H9 (cell line): ENCODE results near the gene USP3. TPM values are rescaled to one million over a fixed set of nuclear protein-coding genes. Genes with fewer than 3 reads are reported as not detected.
A peak's percentile ranks its signal among the peaks of the same experiment; 100 is the strongest.

ENCODE experiments used
- DNase-seq: peaks from one replicate; pipeline ENCODE4 v3.0.0-alpha.2; 2017
- H2AFZ ChIP-seq: one replicate; pipeline ENCODE4 v1.6.1; 2013; ENCODE audit warnings: mild to moderate bottlenecking, low read length, control low read depth, moderate library complexity
- H2AK5ac ChIP-seq: 2 replicates; pipeline ENCODE4 v1.6.1; 2013; ENCODE audit warnings: low read length, control low read depth, mixed read lengths; ENCODE audit not compliant: insufficient read length
- H2BK120ac ChIP-seq: one replicate; pipeline ENCODE4 v1.6.1; 2013; ENCODE audit warnings: low read depth, mild to moderate bottlenecking, low read length, control low read depth, inconsistent platforms; ENCODE audit not compliant: poor library complexity, severe bottlenecking
- H2BK12ac ChIP-seq: 2 replicates; pipeline ENCODE4 v1.6.1; 2013; ENCODE audit warnings: low read length, control low read depth, mixed read lengths, low read depth; ENCODE audit not compliant: insufficient read length
- H2BK15ac ChIP-seq: 2 replicates; pipeline ENCODE4 v1.6.1; 2013; ENCODE audit warnings: low read depth, low read length, control low read depth
- H2BK20ac ChIP-seq: one replicate; pipeline ENCODE4 v1.6.1; 2013; ENCODE audit warnings: low read depth, mild to moderate bottlenecking, low read length, control low read depth, inconsistent platforms; ENCODE audit not compliant: poor library complexity, severe bottlenecking
- H2BK5ac ChIP-seq: 2 replicates; pipeline ENCODE4 v1.6.1; 2013; ENCODE audit warnings: low read length, control low read depth, mixed read lengths; ENCODE audit not compliant: insufficient read length
- H3K14ac ChIP-seq: 2 replicates; pipeline ENCODE4 v1.6.1; 2013; ENCODE audit warnings: low read length, control low read depth; ENCODE audit not compliant: insufficient read depth
- H3K18ac ChIP-seq: 2 replicates; pipeline ENCODE4 v1.6.1; 2013; ENCODE audit warnings: low read depth, mild to moderate bottlenecking, mixed read lengths, low read length, control low read depth; ENCODE audit not compliant: insufficient read length
- H3K23ac ChIP-seq: 2 replicates; pipeline ENCODE4 v1.6.1; 2013; ENCODE audit warnings: low read length, control low read depth, mixed read lengths, low read depth; ENCODE audit not compliant: insufficient read length
- H3K23me2 ChIP-seq: 2 replicates; pipeline ENCODE4 v1.6.1; 2013; ENCODE audit warnings: low read depth, mild to moderate bottlenecking, mixed read lengths, low read length, control low read depth; ENCODE audit not compliant: insufficient read length, poor library complexity, severe bottlenecking
- H3K27ac ChIP-seq: 2 replicates; pipeline ENCODE4 v1.5.1; 2013; ENCODE audit warnings: low read length, control low read depth, mixed read lengths, low read depth; ENCODE audit not compliant: insufficient read length
- H3K27me3 ChIP-seq: 2 replicates; pipeline ENCODE4 v1.6.1; 2013; ENCODE audit warnings: low read length, control low read depth, inconsistent platforms; ENCODE audit not compliant: insufficient read depth
- H3K4ac ChIP-seq: 2 replicates; pipeline ENCODE4 v1.6.1; 2013; ENCODE audit warnings: low read depth, mild to moderate bottlenecking, control low read depth, inconsistent platforms, low read length, moderate library complexity
- H3K4me1 ChIP-seq: 2 replicates; pipeline ENCODE4 v1.6.1; 2013; ENCODE audit warnings: low read length, control low read depth, inconsistent platforms; ENCODE audit not compliant: insufficient read depth
- H3K4me2 ChIP-seq: 2 replicates; pipeline ENCODE4 v1.6.1; 2013; ENCODE audit warnings: low read length, control low read depth, mixed read lengths; ENCODE audit not compliant: insufficient read length, insufficient read depth
- H3K56ac ChIP-seq: 2 replicates; pipeline ENCODE4 v1.6.1; 2013; ENCODE audit warnings: low read depth, mild to moderate bottlenecking, mixed read lengths, low read length, control low read depth; ENCODE audit not compliant: insufficient read length
- H3K79me1 ChIP-seq: 2 replicates; pipeline ENCODE4 v1.6.1; 2013; ENCODE audit warnings: low read depth, mild to moderate bottlenecking, moderate library complexity, low read length, control low read depth, inconsistent platforms; ENCODE audit not compliant: insufficient read depth, poor library complexity, severe bottlenecking
- H3K79me2 ChIP-seq: 2 replicates; pipeline ENCODE4 v1.6.1; 2013; ENCODE audit warnings: low read length, control low read depth, inconsistent platforms; ENCODE audit not compliant: insufficient read depth
- H3K9ac ChIP-seq: 2 replicates; pipeline ENCODE4 v1.6.1; 2013; ENCODE audit warnings: low read length, control low read depth, mixed read lengths; ENCODE audit not compliant: insufficient read length; ENCODE audit errors: extremely low read depth
- H3K9me3 ChIP-seq: one replicate; pipeline ENCODE4 v1.6.1; 2013; ENCODE audit warnings: low read depth, low read length, inconsistent platforms; ENCODE audit not compliant: control insufficient read depth
- H3T11ph ChIP-seq: one replicate; pipeline ENCODE4 v1.6.1; 2013; ENCODE audit warnings: mild to moderate bottlenecking, low read length, control low read depth, inconsistent platforms
- H4K20me1 ChIP-seq: one replicate; pipeline ENCODE4 v1.6.1; 2013; ENCODE audit not compliant: control insufficient read depth, insufficient read length, insufficient read depth
- H4K5ac ChIP-seq: 2 replicates; pipeline ENCODE4 v1.6.1; 2013; ENCODE audit warnings: low read depth, mild to moderate bottlenecking, mixed read lengths, low read length, control low read depth; ENCODE audit not compliant: insufficient read length
- H4K8ac ChIP-seq: replicated peaks from 2 replicates; pipeline ENCODE4 v1.6.1; 2013; ENCODE audit warnings: low read length, control low read depth, mixed read lengths, low read depth; ENCODE audit not compliant: insufficient read length
- H4K91ac ChIP-seq: 2 replicates; pipeline ENCODE4 v1.6.1; 2013; ENCODE audit warnings: low read depth, mild to moderate bottlenecking, moderate library complexity, mixed read lengths, low read length, control low read depth; ENCODE audit not compliant: insufficient read length
- H3K27ac Mint-ChIP-seq, 3 experiments: 2 replicates in 2 of 3; 3 replicates in 1 of 3; pipeline ENCODE4 v1.8.0; 2020 to 2021; ENCODE audit warnings: mixed read lengths in 3 of 3, mild to moderate bottlenecking in 1 of 3, moderate library complexity in 1 of 3
- H3K27me3 Mint-ChIP-seq: 2 replicates; pipeline ENCODE4 v1.8.0; 2021; ENCODE audit warnings: low read depth, mild to moderate bottlenecking, moderate library complexity, mixed read lengths
- H3K36me3 Mint-ChIP-seq, 3 experiments: 2 replicates in 2 of 3; 3 replicates in 1 of 3; pipeline ENCODE4 v1.8.0; 2020 to 2021; ENCODE audit warnings: low read depth in 3 of 3, mixed read lengths in 3 of 3; ENCODE audit not compliant: insufficient read depth in 1 of 3
- H3K4me1 Mint-ChIP-seq, 2 experiments: 2 replicates each; pipeline ENCODE4 v1.8.0; 2020; ENCODE audit warnings: mixed read lengths in 2 of 2
- H3K4me3 Mint-ChIP-seq, 2 experiments: 2 replicates in 1 of 2; 3 replicates in 1 of 2; pipeline ENCODE4 v1.8.0; 2020 to 2021; ENCODE audit warnings: mild to moderate bottlenecking in 2 of 2, mixed read lengths in 2 of 2, moderate library complexity in 1 of 2
- H3K9me3 Mint-ChIP-seq, 2 experiments: 2 replicates in 1 of 2; 3 replicates in 1 of 2; pipeline ENCODE4 v1.8.0; 2020; ENCODE audit warnings: mild to moderate bottlenecking in 2 of 2, mixed read lengths in 2 of 2, moderate library complexity in 1 of 2
- WGBS: extraction: QIAGEN DNeasy Blood & Tissue Kit; methylation state at CpG from one replicate; pipeline ENCODE4 v1.1.7; 2013; ENCODE audit warnings: missing lambda C conversion rate, low lambda C conversion rate, mixed read lengths; ENCODE audit not compliant: insufficient read length; ENCODE audit errors: extremely low coverage; 5-methylcytosine and 5-hydroxymethylcytosine counted together
- total RNA-seq: library from RNA; stranded (reverse); gene quantifications from 2 replicates; pipeline ENCODE4 v1.2.1, GENCODE V29; 2021
- TF ChIP-seq, protein P1 (sequence below): fragments of 200-600 bp; sonication (generic); conservative IDR thresholded peaks from 3 replicates; pipeline ENCODE4 v1.8.0; 2021; ENCODE audit warnings: antibody characterized with exemption, mild to moderate bottlenecking

The USP3 gene
- total RNA-seq, 1 experiment from 2014 or later, result 14.2 TPM

DNA sequence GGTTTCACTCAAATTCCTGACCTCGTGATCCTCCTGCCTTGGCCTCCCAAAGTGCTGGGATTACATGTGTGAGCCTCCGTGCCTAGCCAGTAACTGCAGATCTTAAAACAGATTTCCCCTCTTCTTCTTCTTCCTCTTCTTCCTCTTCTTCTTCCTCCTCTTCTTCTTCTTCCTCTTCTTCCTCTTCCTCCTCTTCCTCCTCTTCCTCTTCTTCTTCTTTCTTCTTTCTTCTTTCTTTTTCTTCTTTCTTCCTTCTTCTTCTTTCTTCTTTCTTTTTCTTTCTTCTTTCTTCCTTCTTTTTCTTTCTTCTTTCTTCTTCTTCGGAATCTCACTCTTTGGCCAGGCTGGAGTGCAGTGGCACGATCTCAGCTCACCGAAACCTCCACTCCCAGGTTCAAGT is 7.8 kb downstream of the USP3 start:
- H4K5ac ChIP-seq, result no peak overlapping the region
- H2BK20ac ChIP-seq, result no peak overlapping the region
- Mint-ChIP-seq H3K4me3 (peak overlapping the region in 1 of 2 experiments; percentile 6; a peak in 2 of 5 replicates), H3K27ac (peak overlapping the region in 1 of 3 experiments; percentile 74; a peak in 2 of 7 replicates), H3K9me3 (no peaks in the 10 kb centered on the region), H3K36me3 (no peaks in the 10 kb centered on the region), H3K4me1 (peaks cover 30 to 71% of the 10 kb centered on the region in 2 experiments), H3K27me3 (peaks cover 36% of the 10 kb centered on the region)
- H4K91ac ChIP-seq, result no peak overlapping the region
- no CpG with 5 or more reads among the region's 5 CpGs for WGBS
- TF ChIP-seq, protein P1, sequence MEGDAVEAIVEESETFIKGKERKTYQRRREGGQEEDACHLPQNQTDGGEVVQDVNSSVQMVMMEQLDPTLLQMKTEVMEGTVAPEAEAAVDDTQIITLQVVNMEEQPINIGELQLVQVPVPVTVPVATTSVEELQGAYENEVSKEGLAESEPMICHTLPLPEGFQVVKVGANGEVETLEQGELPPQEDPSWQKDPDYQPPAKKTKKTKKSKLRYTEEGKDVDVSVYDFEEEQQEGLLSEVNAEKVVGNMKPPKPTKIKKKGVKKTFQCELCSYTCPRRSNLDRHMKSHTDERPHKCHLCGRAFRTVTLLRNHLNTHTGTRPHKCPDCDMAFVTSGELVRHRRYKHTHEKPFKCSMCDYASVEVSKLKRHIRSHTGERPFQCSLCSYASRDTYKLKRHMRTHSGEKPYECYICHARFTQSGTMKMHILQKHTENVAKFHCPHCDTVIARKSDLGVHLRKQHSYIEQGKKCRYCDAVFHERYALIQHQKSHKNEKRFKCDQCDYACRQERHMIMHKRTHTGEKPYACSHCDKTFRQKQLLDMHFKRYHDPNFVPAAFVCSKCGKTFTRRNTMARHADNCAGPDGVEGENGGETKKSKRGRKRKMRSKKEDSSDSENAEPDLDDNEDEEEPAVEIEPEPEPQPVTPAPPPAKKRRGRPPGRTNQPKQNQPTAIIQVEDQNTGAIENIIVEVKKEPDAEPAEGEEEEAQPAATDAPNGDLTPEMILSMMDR, result no peak
- peaks cover 4% of the 10 kb centered on the region; the same call in 1 of the 2 replicates for H3K4me1 ChIP-seq
- H3K23ac ChIP-seq, result no peak overlapping the region
- no peak overlapping the region for H3K56ac ChIP-seq
- no peak for DNase-seq
- no peak overlapping the region for H3T11ph ChIP-seq
- no peak overlapping the region for H2BK15ac ChIP-seq
- no peaks in the 10 kb centered on the region for H3K79me1 ChIP-seq
- no peak overlapping the region for H4K8ac ChIP-seq
- no peak overlapping the region for H3K14ac ChIP-seq
- peaks cover under 1% of the 10 kb centered on the region; the same call in 1 of the 2 replicates for H3K27me3 ChIP-seq
- H2BK120ac ChIP-seq, result no peak overlapping the region
- H3K9me3 ChIP-seq, result no peaks in the 10 kb centered on the region
- H3K23me2 ChIP-seq, result no peaks in the 10 kb centered on the region
- H3K4me2 ChIP-seq, result no peak overlapping the region
- no peak overlapping the region for H3K9ac ChIP-seq
- H3K27ac ChIP-seq, result no peak overlapping the region
- H2BK5ac ChIP-seq, result no peak overlapping the region
- H4K20me1 ChIP-seq, result no peaks in the 10 kb centered on the region
- H2BK12ac ChIP-seq, result no peak overlapping the region
- H2AFZ ChIP-seq, result no peak overlapping the region
- H3K4ac ChIP-seq, result no peak overlapping the region
- no peaks in the 10 kb centered on the region for H3K79me2 ChIP-seq
- no peak overlapping the region for H3K18ac ChIP-seq
- H2AK5ac ChIP-seq, result no peak overlapping the region
